Measurements from ENCODE around the gene KRT9. TPM values are rescaled to one million over a fixed set of nuclear protein-coding genes. Genes with fewer than 3 reads are reported as not detected.

Gene KRT9
- total and polyA plus RNA-seq, 2 of the 13 experiments (the other 11 are each of a cell fraction or from before 2014, with no cell fraction given) = not detected

- peaks cover 1 to 3% of the 10 kb centered on the region in 2 experiments; a peak in 3 of 5 replicates for H3K27me3 ChIP-seq (ENCODE audit: control insufficient read depth in 1 of 2, insufficient read depth in 2 of 2, low read length in 2 of 2)
- CTCF ChIA-PET (ENCODE audit: low intra/inter-chr PET ratio, low total read pairs) = no interaction called here
- H3K9me3 ChIP-seq (ENCODE audit: low read length) = no peaks in the 10 kb centered on the region
- no peak overlapping the region for H3K27ac ChIP-seq (ENCODE audit: extremely low read length, insufficient read depth, low read length)
- no peaks in the 10 kb centered on the region for H4K20me1 ChIP-seq (ENCODE audit: insufficient read depth, low read length)
- H3K79me2 ChIP-seq (ENCODE audit: insufficient read depth, low read length) = no peaks in the 10 kb centered on the region
- no TSS peak for BruUV-seq (replicated peaks)
- DNase-seq (ENCODE audit: low spot score) = no peak
- intact Hi-C loops (cut with micrococcal nuclease; ENCODE audit: unreplicated experiment) (loop anchor here (10.0 kb wide), 1 partner anchor 615 kb away; no protein-coding TSS in a partner anchor), in situ Hi-C loops (cut with HindIII; ENCODE audit: extremely low pct_ligation_motif_present, low pct_unique_long_range_greater_than_20kb) (no loop called here)
- H2AFZ ChIP-seq (ENCODE audit: low read length) = no peak overlapping the region
- no peak for FAIRE-seq
- peak; percentile 5; the same call in 2 of the 3 replicates for ATAC-seq
- 13% methylated on average over 8 of the region's 11 CpGs for WGBS (ENCODE audit: low lambda C conversion rate)
- H3K4me2 ChIP-seq (ENCODE audit: low read depth, low read length) = peak overlapping the region; percentile 46
- POLR2A ChIA-PET = no interaction called here
- H3K4me3 ChIP-seq (replicated peaks in 1 of 3; ENCODE audit: insufficient read depth in 1 of 3, low read depth in 2 of 3, low read length in 3 of 3) = no peak overlapping the region; a peak in 1 of 6 replicates
- peaks cover 0 to 2% of the 10 kb centered on the region in 2 experiments; a peak in 1 of 5 replicates for H3K36me3 ChIP-seq (replicated peaks in 1 of 2; ENCODE audit: control insufficient read depth in 1 of 2, insufficient read depth in 2 of 2, low read length in 2 of 2)
- H3K4me1 ChIP-seq (ENCODE audit: insufficient read depth, low read length) = peaks cover 53% of the 10 kb centered on the region
- no peak overlapping the region for H3K9ac ChIP-seq (ENCODE audit: insufficient read depth, low read depth, low read length)
- no peak for TF ChIP-seq ZNF790 (CRISPR knock-in tag; IDR thresholded peaks at IDR 0.05; ENCODE audit: borderline replicate concordance)
- no peak for TF ChIP-seq ZNF205 (CRISPR knock-in tag; IDR thresholded peaks at IDR 0.05)
- TF ChIP-seq ATF5 (CRISPR knock-in tag; IDR thresholded peaks at IDR 0.05; ENCODE audit: low read depth) = no peak
- TF ChIP-seq NAIF1 (CRISPR knock-in tag; IDR thresholded peaks at IDR 0.05; ENCODE audit: borderline replicate concordance) = no peak
- 0 out of 2 replicates have a peak, but pooled peaks have one; percentile 13 for TF ChIP-seq ZNF891 (CRISPR knock-in tag; IDR thresholded peaks at IDR 0.05)
- TF ChIP-seq ZNF296 (CRISPR knock-in tag; conservative IDR thresholded peaks at IDR 0.05) = 0 out of 2 replicates have a peak, but pooled peaks have one; percentile 24
- no peak for TF ChIP-seq ZNF337 (CRISPR knock-in tag; IDR thresholded peaks at IDR 0.05; ENCODE audit: borderline replicate concordance, low read depth)
- no peak for TF ChIP-seq ZNF782 (CRISPR knock-in tag; IDR thresholded peaks at IDR 0.05; ENCODE audit: borderline replicate concordance)
- no peak for TF ChIP-seq DNMT1 (CRISPR knock-in tag; IDR thresholded peaks at IDR 0.05)
- TF ChIP-seq HNF1A (IDR thresholded peaks at IDR 0.05; ENCODE audit: low read depth) = no peak
- 0 out of 2 replicates have a peak, but pooled peaks have one; percentile 39 for TF ChIP-seq HNF1A (CRISPR knock-in tag; IDR thresholded peaks at IDR 0.05; ENCODE audit: borderline replicate concordance)
- TF ChIP-seq ZNF687 (CRISPR knock-in tag; IDR thresholded peaks at IDR 0.05) = peak; percentile 13; the same call in 1 of the 2 replicates
Measured at GRCh38 chr17:41519501-41520224, 52.2 kb downstream of the KRT9 start.

All from HepG2 (cell line).